Epithelial cell of umbilical artery (primary cell): Measurements from ENCODE around the gene NLRP11. TPM values are rescaled to one million over a fixed set of nuclear protein-coding genes. Genes with fewer than 3 reads are reported as not detected.

ENCODE experiments used
- total RNA-seq: library from RNA; depleted of rRNA; stranded (reverse); fragments of >200 nt; gene quantifications from 2 replicates; pipeline ENCODE4 v1.2.3, GENCODE V29; 2014

The NLRP11 gene
- not detected in 2 replicates for total RNA-seq

GRCh38 chr19:55831846-55832245 lies at the start of gene NLRP11:
Gene NLRP11 (minus strand): TSS chr19:55831999. CDS start chr19:55818174, 13,825 bp downstream.

GRCh38 chr19:55836340-55836739 lies 4.5 kb upstream of the NLRP11 start, which contains the start of gene NLRP4:
Gene NLRP4 (plus strand): TSS chr19:55836540. CDS start chr19:55852081, 15,541 bp downstream.

DNA sequence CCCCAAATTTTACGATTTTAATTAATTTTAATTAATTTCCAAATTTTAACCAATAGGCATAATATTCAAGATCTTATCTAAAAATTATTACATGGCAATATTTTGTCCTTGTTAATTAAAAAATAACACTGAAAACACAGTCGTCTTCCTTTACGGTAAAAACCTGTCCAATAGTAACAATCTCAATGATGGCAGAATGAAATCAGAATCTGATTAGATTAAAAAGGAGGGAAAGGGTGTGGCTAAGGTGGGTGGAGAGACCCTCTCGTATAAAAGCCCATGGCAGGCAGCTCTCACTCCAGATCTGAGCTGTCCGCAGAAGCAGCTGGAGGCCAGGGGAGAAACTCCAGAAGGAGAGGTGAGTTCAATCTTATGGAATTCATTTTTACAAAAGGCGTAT lies 63.0 kb downstream of the NLRP11 start, which contains the start of gene RFPL4AL1:
RFPL4AL1 (plus strand) TSS at position 301 of the 400 bp plus-strand sequence. CDS start 2,687 bp downstream, outside the sequence.

GRCh38 chr19:55758797-55759196 lies 73.0 kb downstream of the NLRP11 start, which contains the start of gene RFPL4A:
Gene RFPL4A (plus strand): TSS chr19:55759097. CDS start chr19:55761801, 2,704 bp downstream.

DNA sequence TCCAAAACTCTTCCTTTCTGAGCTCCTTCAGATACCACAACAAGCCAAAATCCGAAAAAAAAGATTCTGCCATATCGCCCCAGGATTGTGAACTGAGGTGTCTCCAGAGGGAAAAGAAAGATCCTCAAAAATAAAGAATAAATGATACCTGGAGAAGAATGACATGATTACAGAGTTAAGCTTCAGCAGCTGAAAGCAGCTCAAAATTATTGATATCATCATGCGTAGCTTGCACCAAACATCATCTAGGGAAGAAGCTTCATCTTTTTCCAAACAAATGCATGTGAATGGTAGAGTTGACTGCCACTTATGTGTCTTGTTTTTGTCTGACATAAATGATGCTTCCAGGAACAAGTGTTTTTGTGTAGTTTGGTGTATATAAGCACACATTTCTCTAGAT lies 93.5 kb downstream of the NLRP11 start, which contains the start of gene NLRP9:
NLRP9 (minus strand) TSS at position 101 of the 400 bp plus-strand sequence; CDS start at position 73, 28 bp downstream.

Other genes starting within 250 kb of the NLRP11 start
- gene FIZ1, start 232.5 kb downstream of the NLRP11 start, total RNA-seq = 1.8 and 2.6 TPM in 2 replicates
- 7.8 and 10.3 TPM in 2 replicates for gene ZNF524, start 231.7 kb downstream of the NLRP11 start, total RNA-seq
- 0.61 and 0.65 TPM in 2 replicates for gene ZNF865, start 226.4 kb downstream of the NLRP11 start, total RNA-seq
- gene ZNF784, start 207.4 kb downstream of the NLRP11 start, total RNA-seq = 3.6 and 3.8 TPM in 2 replicates
- 1.9 and 2.7 TPM in 2 replicates for gene ZNF580, start 191.0 kb downstream of the NLRP11 start, total RNA-seq
- gene ZNF581, start 188.3 kb downstream of the NLRP11 start, total RNA-seq = 16.1 and 21.4 TPM in 2 replicates
- gene CCDC106, start 183.8 kb downstream of the NLRP11 start, total RNA-seq = 7.6 and 7.8 TPM in 2 replicates
- 87.7 and 143 TPM in 2 replicates for gene U2AF2, start 177.0 kb downstream of the NLRP11 start, total RNA-seq
- 19.2 and 50.8 TPM in 2 replicates for gene EPN1, start 156.8 kb downstream of the NLRP11 start, total RNA-seq
- gene NLRP9, start 93.6 kb downstream of the NLRP11 start, total RNA-seq = not detected in 2 replicates
- under 0.01 TPM in 1 of 2 replicates, not detected in the other for gene RFPL4A, start 72.9 kb downstream of the NLRP11 start, total RNA-seq
- gene RFPL4AL1, start 62.9 kb downstream of the NLRP11 start, total RNA-seq = not detected in 2 replicates
- gene NLRP4, start 4.5 kb upstream of the NLRP11 start, total RNA-seq = not detected in 2 replicates
- not detected in 2 replicates for gene NLRP13, start 100.3 kb upstream of the NLRP11 start, total RNA-seq
- gene NLRP8, start 115.8 kb upstream of the NLRP11 start, total RNA-seq = not detected in 2 replicates
- gene NLRP5, start 154.8 kb upstream of the NLRP11 start, total RNA-seq = not detected in 2 replicates